Measurements from ENCODE around the gene SLC22A4. TPM values are rescaled to one million over a fixed set of nuclear protein-coding genes. Genes with fewer than 3 reads are reported as not detected.

Gene SLC22A4
- total RNA-seq, 4 donors from 2014 or later = 0.11 to 0.79 (median 0.38) TPM; not detected in 1

DNA sequence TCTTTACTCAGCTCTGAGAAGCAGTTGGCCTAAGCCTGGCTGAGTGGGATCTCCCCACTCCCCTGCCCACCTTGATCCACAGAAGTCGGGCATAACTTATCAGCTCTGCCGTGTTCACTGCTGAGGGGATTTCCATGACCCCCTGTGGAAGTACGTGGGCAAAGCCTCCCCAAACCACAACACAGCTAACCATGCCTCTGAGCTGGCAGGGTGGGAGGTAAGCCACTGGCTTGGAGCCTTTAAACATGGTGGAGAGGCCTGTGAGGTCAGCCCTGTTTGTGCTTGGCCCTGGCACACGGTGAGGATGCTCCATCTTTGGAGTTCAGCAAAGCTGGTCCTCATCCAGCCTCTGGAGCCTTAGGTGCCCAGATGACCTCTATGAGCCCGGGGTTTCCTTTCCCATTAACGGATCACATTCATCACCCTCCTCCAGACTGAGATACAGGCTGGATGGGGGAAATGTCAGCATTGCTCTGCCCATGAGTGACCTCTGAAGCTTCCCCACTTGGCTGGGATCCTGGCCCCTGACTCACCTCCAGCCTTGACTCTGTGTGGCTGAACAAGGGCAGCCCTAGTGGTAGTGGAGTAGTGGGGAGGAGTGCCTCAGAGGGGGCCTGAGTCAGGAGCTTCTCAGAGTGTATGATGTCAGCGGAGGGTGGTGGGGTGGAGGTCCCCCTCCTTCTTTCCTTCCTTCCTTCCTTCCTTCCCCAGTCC, 30.5 kb upstream of the SLC22A4 start:
- 53 to 73% methylated on average over 3 of the region's 7 CpGs for WGBS, 2 donors
- H3K9me3 ChIP-seq = no peaks in the 10 kb centered on the region
- H3K27me3 ChIP-seq = no peaks in the 10 kb centered on the region
- H3K4me1 ChIP-seq = peaks cover 49 to 98% (median 65%) of the 10 kb centered on the region in 3 donors
- TF ChIP-seq, protein P1, sequence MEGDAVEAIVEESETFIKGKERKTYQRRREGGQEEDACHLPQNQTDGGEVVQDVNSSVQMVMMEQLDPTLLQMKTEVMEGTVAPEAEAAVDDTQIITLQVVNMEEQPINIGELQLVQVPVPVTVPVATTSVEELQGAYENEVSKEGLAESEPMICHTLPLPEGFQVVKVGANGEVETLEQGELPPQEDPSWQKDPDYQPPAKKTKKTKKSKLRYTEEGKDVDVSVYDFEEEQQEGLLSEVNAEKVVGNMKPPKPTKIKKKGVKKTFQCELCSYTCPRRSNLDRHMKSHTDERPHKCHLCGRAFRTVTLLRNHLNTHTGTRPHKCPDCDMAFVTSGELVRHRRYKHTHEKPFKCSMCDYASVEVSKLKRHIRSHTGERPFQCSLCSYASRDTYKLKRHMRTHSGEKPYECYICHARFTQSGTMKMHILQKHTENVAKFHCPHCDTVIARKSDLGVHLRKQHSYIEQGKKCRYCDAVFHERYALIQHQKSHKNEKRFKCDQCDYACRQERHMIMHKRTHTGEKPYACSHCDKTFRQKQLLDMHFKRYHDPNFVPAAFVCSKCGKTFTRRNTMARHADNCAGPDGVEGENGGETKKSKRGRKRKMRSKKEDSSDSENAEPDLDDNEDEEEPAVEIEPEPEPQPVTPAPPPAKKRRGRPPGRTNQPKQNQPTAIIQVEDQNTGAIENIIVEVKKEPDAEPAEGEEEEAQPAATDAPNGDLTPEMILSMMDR (IDR thresholded peaks at IDR 0.05) = no peak
- TF ChIP-seq POLR2A (IDR thresholded peaks at IDR 0.05) = no peak
- peak overlapping the region in 3 of 4 donors; percentile 94 to 97 (median 95) for H3K27ac ChIP-seq
- H3K36me3 ChIP-seq = peaks cover 5 to 74% (median 12%) of the 10 kb centered on the region in 3 donors
- intact Hi-C loops (cut with DNase I) = no loop called here
- no peak overlapping the region for H3K4me3 ChIP-seq
- DNase-seq = no peak

DNA sequence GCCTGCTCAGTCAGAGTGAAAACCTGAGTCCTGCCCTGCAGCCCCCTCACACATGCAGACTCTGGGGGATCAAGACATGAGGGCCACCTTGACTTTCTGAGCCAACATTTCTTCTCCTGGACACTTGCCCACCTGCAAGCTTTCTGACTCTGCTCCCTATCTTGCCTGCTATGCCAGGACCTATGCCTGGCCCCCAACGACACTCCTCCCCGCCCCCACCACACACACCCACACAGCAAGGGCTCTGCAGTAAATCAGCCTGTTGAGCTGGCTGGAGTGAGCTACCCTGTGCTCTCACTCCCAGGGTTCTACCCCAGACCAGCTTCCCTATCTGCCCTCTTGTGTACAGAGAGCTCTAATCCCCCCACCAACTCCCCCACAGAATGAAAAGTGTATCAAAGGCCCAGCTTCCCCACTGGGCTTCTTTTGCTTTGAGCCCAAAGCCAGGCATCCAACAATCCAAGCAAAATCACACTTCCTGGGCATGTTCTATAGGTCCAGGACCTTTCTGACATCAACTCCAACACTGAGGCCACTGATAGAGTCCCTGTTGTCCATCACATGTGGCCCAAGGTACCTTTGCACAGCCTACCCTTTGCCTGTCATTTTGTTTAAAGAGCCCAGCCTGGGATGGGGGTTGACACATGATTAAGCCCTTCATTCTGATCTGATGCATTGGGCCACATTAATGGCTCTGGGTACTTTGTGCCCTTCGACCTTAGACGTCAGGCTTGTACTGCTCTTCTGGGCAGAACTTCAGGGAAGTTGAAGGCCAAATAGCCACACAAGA, 29.5 kb upstream of the SLC22A4 start:
- Histone ChIP-seq H3K27me3 (no peaks in the 10 kb centered on the region), H3K4me3 (no peak overlapping the region), H3K27ac (peak overlapping the region; percentile 61 to 97 (median 94)), H3K4me1 (peaks cover 40 to 98% (median 58%) of the 10 kb centered on the region in 3 donors), H3K36me3 (peaks cover 5 to 85% (median 12%) of the 10 kb centered on the region in 3 donors), H3K9me3 (no peaks in the 10 kb centered on the region)
- TF ChIP-seq POLR2A (IDR thresholded peaks at IDR 0.05) = no peak
- TF ChIP-seq, protein P1 (IDR thresholded peaks at IDR 0.05) = no peak
- intact Hi-C loops (cut with DNase I) = no loop called here
- 64% methylated on average over 3 of the region's 4 CpGs; no CpG with 5 or more reads in 1 of the 2 donors for WGBS, 2 donors
- DNase-seq = no peak

DNA sequence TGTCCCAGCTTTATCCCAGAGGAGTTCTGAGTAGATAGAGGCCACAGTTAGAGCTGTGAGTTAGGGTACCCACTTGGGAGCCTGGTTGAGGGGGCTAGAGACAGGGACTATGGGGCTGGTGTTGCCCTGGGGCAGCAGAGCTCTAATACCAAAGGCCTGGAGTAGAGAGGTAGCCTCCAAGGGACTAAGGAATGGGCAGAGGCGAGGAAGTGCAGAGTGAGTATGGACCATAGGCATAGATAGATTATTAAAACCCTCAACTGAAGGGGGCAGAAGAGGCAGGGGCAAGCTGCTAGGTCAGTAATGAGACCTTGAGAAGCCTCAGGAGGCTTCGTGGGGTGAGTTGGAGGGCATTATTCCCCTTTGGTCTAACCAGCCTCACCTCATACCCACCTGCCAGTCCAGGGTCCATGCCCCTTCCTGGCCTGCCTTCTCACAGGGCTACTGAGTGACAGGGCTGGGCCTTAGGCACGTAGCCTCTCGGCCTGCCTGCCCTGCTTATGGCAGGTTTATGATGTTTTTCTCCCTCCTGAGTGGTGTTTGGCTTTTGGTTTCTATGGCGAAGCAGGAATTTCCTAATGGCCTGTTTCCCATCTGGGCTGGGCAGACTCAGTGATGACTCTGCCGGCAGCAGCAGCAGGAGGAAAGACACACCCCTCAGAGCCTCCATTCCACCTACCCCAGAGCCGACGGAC, 28.7 kb upstream of the SLC22A4 start:
- DNase-seq = no peak
- Histone ChIP-seq H3K4me3 (no peak overlapping the region), H3K27ac (peak overlapping the region; percentile 63 to 97 (median 94)), H3K4me1 (peaks cover 32 to 96% (median 50%) of the 10 kb centered on the region in 3 donors), H3K9me3 (no peaks in the 10 kb centered on the region), H3K27me3 (no peaks in the 10 kb centered on the region), H3K36me3 (peaks cover 5 to 92% (median 12%) of the 10 kb centered on the region in 3 donors)
- intact Hi-C loops (cut with DNase I) = no loop called here
- WGBS, 2 donors = 28 to 43% methylated on average over 3 to 6 of the region's 8 CpGs
- peak in 1 of 4 donors; percentile 15 for TF ChIP-seq POLR2A (IDR thresholded peaks at IDR 0.05)
- TF ChIP-seq, protein P1 (IDR thresholded peaks at IDR 0.05) = no peak

DNA sequence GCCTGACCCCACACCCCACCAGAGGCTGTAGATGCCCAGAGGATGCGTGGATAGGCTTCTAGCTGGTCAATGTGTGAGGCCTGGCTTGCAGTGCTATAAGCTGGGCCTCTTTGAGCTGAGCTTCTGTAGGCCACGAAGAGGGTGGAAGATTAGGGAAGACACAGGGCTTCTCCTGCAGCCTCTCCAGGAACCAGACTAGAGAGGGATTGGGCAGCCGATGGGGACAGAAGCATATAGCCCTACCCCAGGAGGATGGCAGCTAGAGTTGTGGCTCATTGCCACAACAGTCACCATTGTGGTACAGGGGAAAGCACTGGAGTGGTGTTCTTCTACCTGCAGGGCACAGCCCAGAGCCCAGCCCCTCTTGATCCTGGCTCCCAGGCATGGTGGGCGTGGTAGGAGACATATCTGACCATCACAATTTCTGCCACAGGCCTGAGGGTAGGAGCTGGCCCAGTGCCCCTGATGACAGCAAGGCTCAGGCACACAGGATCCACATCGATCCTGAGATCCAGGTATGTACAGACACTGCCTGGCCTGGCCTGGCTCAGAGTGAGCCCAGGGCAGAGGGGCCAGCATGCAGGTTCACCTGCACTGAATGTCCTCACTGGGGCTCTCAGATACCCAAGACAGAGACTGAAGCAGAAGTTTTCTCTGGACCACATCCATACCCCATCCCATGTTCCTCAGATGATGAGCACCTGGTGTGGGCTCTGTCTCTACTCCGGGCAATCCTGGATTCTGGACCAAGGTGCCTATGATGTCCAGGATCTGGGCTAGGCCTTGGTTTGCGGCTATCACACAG, 28.0 kb upstream of the SLC22A4 start:
- 58 to 61% methylated on average over 2 to 3 of the region's 7 CpGs for WGBS, 2 donors
- Histone ChIP-seq H3K27me3 (no peaks in the 10 kb centered on the region), H3K27ac (peak overlapping the region; percentile 63 to 97 (median 94)), H3K4me3 (no peak overlapping the region), H3K4me1 (peaks cover 25 to 89% (median 43%) of the 10 kb centered on the region in 3 donors), H3K9me3 (no peaks in the 10 kb centered on the region), H3K36me3 (peaks cover 5 to 97% (median 19%) of the 10 kb centered on the region in 3 donors)
- TF ChIP-seq POLR2A (IDR thresholded peaks at IDR 0.05) = no peak
- TF ChIP-seq, protein P1 (IDR thresholded peaks at IDR 0.05) = no peak
- intact Hi-C loops (cut with DNase I) = no loop called here
- DNase-seq = no peak
